GM23338 (cell line): Measurements from ENCODE around the gene CUBN.

Experiments used
- POLR2AphosphoS5 ChIP-seq: IDR thresholded peaks from 2 replicates; pipeline ENCODE4 v1.6.1; 2016; ENCODE audit warnings: antibody characterized with exemption, low read depth
- TF ChIP-seq, protein P1 (sequence below), 2 experiments: fragments of 200-600 bp in 1 of 2; sonication (generic) in 1 of 2; conservative IDR thresholded peaks; 2 replicates each; pipeline versions ENCODE4 v1.5.1 to v1.6.1; 2016 to 2017; ENCODE audit warnings: antibody characterized with exemption in 2 of 2, low read depth in 2 of 2, mild to moderate bottlenecking in 2 of 2, moderate library complexity in 1 of 2

DNA sequence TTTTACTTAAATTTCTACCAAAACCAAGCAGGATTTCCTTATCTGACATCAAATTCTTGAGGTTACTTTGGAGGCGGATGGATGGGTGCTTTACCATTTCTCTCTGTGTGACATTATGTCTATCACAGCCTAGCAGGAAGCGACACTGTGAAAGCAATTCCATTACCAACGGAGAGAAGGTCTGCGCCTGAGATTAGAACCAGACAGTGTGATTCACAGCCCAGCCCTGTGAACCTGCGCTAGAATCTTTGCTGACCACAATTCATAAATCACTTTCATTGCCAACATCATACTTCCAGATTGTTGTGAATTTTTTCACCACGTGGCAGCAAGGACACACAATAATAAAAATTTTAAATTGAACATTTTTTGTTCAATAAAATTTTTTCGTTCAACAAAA, 126.5 kb downstream of the CUBN start:
- TF ChIP-seq, protein P1, sequence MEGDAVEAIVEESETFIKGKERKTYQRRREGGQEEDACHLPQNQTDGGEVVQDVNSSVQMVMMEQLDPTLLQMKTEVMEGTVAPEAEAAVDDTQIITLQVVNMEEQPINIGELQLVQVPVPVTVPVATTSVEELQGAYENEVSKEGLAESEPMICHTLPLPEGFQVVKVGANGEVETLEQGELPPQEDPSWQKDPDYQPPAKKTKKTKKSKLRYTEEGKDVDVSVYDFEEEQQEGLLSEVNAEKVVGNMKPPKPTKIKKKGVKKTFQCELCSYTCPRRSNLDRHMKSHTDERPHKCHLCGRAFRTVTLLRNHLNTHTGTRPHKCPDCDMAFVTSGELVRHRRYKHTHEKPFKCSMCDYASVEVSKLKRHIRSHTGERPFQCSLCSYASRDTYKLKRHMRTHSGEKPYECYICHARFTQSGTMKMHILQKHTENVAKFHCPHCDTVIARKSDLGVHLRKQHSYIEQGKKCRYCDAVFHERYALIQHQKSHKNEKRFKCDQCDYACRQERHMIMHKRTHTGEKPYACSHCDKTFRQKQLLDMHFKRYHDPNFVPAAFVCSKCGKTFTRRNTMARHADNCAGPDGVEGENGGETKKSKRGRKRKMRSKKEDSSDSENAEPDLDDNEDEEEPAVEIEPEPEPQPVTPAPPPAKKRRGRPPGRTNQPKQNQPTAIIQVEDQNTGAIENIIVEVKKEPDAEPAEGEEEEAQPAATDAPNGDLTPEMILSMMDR (conservative IDR thresholded peaks at IDR 0.05; ENCODE audit: low read depth in 2 of 2), result no peak
- no peak for TF ChIP-seq POLR2AphosphoS5
